KG1 (cell line): ENCODE results near the gene CAPZA1.
A peak's percentile ranks its signal among the peaks of the same experiment; 100 is the strongest.
"Not testable (repeated sequence)": the region's sequence is repeated elsewhere in the genome, so short reads cannot be mapped to it uniquely, and the experiment has no call there.

Source experiments
- DNase-seq: peaks from one replicate; lab custom pipeline; 2025; lab: John Stamatoyannopoulos, UW

CAPZA1 gene

DNA sequence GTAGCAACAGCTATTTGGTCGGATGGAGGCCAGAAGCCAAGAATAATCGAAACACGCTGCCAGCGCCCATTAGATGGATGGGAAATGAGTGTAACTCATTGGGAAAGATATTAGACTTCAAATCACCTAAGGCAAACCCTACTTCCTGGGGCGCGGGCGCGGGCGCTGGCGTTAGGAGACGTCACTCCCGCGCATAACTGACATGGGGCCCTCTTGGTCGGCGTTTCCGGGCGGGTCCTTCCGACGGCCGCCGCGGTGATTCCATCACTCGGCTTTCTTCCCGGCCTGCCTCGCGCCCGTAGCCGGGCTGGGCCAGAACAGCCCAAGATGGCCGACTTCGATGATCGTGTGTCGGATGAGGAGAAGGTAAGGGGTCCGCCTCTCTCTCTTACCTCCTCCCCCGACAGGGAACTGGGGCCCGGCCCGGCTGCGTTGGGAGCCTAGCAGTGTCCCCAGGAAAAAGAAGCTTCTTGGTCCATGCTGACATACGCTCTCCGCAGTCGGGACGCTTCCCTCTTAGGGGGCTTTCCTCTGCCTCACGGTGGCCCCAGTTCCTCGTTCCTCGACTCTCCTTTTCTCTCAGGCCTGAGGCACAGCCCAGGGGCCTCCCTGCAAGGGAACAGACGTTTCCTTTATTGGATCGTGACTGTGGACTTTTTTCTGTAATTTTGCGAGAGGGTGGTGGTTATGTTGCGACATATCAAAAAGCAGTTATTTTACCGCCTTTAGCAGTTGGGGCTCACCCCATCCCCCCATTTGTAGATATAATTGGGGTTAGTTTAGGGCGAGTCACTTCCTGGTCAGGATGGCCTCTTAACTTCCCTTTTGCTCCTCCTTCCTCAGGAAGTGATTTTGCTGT is at the start of gene CAPZA1:
Gene CAPZA1 (plus strand): TSS at position 315 of the 859 bp plus-strand sequence. CDS start 13 bp downstream, at position 328.
- DNase-seq, result peak; percentile 90

DNA sequence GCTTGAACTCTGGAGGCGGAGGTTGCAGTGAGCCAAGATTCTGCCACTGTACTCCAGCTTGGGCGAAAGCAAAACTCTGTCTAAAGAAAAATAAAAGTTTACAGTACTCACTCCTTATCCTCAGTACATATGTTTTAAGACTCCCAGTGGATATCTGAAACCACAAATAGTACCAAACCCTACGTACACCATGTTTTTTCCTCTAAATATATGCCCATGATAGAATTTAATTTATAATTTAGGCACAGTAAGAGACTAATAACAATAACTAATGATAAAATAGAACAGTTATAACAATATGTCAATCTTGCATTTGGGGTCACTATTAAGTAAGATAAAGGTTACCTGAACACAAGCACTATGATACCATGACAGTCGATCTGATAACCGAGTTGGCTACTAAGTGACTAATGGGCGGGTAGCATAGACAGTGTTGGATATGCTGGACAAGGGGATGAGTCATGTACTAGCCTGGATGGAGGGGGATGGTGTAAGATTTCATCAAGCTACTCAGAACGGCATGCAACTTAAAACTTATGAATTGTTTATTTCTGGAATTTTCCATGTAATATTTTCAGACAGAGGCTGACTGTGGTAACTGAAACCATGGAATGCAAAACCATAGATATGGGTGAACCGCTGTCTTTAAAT is 44.4 kb upstream of the CAPZA1 start:
- DNase-seq, result no peak

DNA sequence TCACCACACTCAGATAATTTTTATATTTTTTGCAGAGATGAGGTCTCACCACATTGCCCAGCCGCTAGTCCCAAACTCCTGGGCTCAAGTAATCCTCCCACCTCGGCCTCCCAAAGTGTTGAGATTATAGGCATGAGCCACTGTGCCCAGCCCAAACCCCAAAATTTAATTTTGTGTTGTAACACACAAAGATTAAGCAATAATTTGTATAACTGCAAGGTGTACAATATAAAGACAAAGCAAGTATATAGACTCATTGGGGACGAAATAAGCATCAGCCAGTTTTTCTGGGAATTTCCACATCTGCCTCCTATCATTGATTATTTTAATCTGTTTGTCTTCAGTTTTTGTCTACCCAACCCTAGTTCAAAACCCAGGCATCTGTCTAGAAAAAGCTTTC is 43.4 kb upstream of the CAPZA1 start:
- DNase-seq, result no peak

DNA sequence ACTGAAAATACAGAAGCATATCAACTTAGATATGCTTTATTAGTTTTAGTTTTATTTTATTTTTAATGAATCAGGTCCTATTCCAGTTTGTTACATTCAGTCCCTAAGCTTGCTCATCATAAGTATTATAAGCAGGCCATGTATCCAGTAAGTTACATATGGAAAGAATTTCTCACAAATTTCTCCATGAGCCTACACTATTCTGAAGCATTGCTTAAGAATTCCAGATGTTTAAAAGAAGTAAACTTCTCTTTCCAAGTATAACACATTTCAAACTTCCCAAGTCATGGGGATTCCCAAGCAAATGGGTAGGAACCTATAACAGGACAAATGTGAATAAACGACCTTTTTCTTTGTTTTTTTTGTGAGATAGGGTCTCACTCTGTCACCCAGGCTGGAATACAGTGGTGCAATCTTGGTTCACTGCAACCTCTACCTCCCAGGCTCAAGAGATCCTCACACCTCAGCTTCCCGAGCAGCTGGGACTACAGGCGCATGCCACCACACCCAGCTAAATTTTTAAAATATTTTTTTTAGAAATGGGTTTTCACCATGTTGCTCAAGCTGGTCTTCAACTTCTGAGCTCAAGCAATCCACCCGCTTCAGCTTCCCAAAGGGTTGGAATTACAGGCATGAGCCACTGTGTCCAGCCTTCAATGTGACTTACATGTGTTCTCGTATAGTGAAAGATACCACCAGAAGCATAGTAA is 39.7 kb upstream of the CAPZA1 start:
- no peak for DNase-seq

DNA sequence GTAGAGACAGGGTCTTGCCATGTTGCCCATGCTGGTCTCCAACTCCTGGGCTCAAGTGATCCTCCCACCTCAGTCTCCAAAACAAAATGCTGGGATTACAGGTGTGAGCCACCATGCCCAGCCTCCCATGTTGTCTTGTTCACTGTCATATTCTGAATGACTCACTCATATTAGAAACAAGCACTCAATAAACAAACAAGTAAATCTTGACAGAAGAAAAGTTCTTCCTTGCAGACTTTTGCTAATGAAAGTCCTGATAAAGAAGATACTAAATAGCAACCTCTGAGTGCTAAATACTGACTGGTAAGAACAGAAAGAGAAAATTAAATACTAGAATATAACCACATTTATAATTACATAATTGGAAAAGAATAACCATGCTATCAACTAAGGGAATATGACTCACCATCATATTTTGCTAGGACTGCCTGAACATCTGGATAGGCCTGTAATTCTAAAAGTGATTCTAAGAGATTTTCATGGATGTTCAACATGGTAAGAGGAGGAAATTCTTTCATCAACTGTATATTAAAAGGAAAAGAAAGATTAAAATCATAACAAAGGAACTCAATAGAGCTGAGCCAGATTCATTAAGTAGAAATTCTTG is 37.9 kb upstream of the CAPZA1 start:
- DNase-seq, result no peak

DNA sequence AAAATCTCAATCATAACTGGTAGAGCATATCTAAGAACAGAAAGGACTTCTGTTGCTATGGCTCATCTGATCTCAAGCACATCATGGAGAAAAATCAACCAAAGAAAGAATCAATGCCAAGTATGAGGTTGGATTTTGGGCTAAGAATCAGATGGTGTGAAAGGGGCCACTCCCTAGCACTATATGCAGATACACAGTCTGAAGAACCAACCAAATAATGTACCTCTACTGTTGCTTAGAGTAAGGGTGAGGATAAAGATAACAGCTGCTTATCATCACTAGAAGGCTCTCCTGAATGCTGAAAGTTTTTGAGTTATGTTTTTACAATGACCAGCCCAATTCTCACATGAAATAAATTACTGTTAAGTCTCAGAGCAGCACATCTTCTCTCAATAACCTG is 36.3 kb upstream of the CAPZA1 start:
- no peak for DNase-seq

DNA sequence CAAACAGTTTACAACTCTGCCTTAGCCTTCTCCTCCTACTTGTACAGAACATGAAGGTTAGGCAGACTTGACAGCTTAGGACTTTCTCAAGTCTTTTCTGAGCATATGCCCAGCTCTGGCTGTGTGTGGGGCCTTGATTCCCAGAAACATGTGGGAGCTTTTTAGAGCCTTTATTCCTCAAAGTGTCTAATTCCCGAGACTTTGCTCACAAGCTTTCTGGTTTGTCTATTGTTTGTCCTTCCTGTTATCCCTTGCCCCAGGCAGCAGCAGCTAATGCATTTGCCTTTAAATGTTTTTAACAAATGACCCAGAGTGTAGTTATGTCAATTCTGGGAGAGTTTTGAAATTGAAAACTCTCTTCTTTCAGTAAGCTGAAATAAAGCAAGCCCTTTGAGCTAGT is 29.9 kb upstream of the CAPZA1 start:
- DNase-seq, result no peak

DNA sequence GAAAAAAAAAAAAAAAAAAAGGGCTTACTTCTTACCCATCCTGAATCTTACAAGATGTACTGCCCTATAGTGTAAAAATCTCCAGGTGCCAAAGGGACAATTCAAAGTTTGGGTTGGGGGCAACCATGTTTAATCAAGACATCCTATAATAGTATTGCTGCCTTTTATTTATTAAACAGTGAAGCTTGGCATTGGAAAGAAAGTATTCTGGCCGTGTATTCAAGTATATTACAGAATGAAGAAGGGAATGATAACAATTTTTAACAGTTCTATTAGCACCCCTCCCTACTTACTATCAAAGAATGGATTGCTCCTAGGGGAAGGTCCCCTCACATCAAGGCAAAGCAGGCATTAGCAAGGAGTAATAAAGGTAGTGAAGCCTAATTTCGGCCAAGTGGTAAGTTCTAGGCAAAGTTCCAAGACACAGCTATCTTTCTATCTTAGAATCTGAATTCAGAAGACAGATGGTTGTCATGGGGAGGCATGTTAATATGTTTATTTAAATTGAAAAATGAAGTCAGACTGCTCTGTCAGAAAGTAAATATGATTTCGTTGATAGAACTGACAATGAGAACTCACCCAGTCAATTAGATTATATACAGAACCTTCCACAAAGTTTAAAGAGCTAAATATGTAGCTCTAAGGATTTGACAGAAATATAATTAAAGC is 25.3 kb upstream of the CAPZA1 start:
- DNase-seq, result no peak

DNA sequence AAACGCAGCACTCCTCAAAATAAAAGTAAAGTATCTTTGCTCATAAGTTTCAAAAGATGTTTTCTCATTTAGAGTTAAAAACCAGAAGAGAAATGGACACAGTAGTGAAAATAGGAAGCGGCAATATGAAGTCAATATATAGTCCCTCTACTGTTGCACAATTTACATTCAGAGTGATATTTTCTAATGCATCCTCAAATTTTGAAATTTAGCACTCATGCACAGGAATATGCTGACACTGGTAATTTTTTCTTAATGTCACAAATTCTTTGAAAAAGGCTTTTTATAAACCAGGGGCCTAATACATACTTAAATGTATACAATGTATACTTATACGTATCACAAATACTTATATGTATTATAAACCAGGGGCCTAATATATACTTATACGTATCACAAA is 20.2 kb upstream of the CAPZA1 start:
- no peak for DNase-seq

DNA sequence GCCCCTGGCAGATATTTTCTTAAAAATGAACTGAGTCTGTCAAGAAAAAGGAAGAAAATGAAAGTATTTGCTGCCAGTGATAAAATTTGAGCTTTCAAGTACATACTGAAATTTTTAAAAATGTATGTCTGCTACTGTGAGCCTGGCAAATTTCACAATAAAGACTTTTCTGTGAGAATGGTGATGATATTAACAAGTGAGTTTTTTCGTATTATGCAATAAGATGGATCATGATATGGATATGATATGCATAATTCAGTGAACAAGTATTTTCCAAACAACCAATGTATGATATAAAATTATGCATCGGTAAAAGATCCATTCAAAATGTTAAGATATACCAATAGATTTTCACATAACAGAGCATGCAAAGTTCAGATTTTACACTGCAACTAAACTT is 16.6 kb upstream of the CAPZA1 start:
- DNase-seq, result no peak

DNA sequence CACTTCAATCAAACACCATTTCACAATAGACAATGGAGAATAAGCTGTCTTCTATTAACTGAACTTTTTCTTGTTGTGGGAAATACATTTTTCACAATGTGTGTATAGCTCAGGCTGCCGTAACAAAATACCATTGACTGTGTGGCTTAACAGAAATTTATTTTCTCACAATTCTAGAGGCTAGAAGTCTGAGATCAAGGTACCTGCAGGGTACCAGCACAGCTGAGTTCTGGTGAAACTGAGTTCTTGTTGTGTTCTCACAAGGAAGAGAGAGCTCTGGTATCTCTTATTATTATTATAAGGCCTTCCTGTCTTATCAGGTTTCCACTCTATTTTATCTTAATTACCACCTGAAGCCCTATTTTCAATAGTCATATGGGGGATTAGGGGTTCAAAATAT is 16.1 kb upstream of the CAPZA1 start:
- no peak for DNase-seq

DNA sequence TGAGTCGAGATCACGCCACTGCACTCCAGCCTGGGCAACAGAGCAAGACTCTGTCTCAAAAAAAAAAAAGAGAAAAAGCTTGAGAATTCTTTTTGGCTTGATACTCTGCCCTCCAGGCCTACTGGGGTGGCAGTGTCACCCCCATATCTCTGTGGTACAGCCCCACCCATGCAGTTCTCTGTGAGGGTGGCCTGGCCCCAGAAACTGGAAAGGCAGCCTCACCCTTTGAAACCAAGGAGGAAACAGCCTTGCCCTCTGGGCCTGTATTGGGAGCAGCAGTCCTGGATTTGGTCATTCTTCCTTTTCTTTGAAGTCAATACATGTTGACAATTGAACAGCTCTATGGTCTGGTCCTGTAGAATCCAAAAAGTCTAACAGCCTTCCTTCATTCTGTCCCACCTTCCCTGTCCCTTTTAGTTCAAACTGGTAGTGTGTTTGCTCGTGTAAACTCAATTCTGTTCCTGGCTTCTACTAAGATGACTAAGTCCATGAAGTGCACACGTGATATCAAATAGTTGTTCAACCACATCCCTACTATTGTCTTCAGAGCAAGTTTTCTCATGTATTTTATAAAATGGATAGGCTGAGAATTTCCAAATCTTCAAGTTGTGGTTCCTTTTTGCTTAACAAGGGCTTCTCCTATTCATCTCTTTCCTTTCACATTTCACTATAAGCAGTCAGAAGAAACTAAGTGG is 13.9 kb upstream of the CAPZA1 start:
- DNase-seq, result no peak

DNA sequence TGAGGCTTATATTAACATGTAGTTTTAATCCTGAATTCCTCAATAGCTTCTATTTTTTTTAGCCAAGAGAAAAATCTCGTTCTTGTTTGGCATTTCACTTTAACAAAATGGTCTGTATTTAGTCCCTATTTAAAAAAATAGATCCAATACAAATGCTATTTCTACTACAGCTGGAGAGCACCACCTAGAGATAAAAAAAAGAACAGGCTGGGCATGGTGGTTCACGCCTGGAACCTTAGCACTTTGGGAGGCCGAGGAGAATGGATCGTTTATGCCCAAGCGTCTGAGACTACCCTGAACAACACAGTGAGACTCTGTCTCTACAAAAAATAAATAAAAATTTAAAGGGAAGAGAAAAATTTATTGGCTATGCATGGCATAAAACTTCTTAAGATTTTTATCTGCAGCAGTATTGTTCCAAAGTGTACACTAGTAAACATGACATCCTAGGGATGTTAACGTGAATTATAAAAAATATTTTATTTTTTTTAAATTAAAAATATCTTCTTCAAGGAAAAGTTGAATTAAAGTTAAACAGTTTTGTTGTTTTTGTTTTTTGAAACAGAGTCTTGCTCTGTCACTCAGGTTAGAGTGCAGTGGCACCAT is 5.1 kb upstream of the CAPZA1 start:
- no peak for DNase-seq

DNA sequence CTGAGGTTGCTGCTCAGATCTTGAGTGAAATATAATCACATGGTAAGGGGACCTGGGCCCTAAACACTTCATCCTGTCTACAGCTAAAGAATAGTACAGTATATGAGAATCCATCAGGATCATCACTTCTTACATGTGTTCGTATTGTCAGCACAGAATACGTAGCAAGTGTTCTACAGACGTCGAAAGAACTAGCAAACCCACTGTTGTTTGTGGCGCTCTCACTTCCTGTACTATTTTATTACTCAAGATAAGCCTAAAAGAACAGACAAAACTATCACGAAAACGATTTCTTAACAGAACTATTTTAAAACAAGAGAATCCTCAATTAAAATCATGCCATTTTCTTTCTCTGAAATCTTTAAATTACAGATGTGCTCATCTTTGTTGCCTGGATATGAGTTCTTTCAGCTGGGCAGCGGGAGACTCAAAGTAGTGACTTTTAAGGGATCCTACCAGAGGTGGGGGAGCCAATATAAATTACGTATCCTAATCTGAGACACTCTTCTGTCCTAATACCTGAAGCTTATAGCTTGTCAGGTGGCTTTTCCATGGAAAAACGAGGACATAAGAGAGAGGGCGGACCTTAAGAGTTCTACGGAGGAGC is 1.4 kb upstream of the CAPZA1 start:
- peak; percentile 79 for DNase-seq

DNA sequence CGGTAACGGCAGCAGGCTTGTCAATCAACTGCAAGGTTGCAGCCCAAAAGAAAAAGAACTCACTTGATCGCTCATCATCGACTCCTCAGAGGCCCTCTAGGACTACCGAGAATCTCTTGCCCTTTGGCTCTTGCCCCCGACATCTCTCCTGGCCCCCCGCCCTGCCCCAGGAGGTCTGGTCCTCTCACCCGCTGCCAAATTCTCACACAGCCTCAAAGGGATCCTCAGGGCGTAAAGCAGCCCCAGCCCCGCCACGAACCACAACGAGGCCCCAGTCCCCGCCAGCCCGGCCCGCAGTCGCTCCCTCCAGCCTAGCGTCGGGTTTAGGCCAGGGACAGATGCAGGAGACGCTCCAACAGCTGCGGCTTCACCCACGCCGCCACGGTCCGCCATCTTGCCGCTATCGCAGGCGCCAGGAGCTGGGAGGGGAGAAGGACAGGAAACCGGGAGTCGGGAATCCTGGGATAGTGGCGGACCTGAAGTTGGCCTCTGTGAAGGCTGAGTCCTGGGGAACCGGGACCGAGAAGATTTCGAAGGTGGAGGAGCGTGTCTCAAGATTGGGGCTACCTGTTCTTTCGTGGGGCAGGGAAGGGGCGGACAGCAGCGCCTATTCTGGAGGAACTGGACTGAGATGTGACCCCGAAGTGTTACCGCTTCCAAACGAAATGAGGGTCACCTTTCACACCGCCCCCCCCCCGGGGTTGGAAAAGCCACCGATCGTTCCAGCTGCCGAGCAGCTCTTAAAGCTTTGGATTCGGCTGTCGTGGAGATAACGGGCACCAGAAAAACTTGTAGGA is 713 bp upstream of the CAPZA1 start, which contains the start of gene ST7L:
Gene ST7L (minus strand): TSS at position 421 of the 797 bp plus-strand sequence. CDS start 28 bp downstream, at position 393.
- no peak for DNase-seq

DNA sequence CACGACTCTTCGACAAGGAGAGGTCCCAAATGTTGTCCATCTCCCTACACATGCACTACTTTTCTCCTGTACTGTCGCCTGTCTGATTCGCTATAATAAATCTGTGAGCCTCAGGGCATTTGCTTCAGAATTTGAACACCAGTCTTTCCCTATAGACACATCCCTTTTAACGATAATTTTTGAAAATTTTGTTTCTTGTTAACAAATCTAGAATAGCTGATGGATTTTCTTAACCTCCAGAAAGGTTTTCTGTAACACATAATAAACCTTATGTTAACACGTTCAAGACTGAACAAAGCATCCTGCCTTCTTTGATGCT is 704 bp downstream of the CAPZA1 start:
- DNase-seq, result no peak

DNA sequence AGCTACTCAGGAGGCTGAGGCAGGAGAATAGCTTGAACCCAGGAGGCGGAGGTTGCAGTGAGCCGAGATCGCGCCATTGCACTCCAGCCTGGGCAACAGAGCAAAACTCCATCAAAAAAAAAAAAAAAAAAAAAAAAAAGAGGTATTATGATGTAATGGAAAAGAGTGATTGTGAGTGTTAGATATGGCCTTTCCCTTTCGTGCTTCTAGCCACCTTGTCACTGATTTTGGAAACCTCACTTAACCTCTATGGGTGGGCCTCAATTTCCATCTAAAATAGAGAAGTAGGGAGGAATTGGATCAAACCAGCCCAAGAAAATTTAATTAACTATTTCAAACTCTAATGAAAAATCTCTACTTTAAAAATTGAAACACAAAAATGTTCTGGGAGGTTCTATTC is 4.9 kb downstream of the CAPZA1 start:
- DNase-seq, result not testable (repeated sequence)

DNA sequence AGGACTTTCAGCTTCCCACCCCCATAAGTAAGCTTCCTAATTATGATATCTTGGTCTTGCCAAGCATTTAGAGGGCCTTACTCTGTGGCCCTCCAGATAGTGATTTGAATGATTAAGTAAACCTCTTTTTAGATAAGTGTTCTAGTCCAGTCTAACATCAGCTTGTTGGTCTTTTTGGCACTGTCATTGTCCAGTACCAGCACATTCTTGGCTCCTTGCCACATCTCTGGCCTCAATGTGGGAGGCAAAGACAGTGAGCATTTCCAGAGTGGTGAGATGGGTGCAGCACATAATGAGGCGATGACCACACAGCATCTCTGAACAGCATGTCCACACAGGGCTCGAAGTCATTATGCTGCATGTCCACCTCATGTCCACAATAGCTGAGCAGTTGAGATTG is 6.1 kb downstream of the CAPZA1 start:
- no peak for DNase-seq

DNA sequence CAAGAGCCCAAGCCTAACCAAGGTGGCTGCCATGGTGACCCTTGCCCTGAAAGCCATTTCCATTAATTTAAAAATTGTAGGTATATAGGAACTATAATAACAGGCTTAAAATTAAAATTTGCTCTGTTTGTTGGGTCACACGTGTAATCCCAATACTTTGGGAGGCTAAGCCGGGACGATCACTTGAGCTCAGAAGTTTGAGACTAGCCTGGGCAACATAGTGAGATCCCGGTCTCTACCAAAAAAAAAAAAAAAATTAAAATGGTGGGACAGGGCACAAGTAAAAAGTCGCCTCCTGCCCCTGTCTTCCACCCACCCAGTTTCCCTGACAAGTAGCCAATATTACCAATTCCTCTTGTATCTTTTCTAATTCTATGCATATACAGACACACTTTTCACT is 6.6 kb downstream of the CAPZA1 start:
- no peak for DNase-seq

DNA sequence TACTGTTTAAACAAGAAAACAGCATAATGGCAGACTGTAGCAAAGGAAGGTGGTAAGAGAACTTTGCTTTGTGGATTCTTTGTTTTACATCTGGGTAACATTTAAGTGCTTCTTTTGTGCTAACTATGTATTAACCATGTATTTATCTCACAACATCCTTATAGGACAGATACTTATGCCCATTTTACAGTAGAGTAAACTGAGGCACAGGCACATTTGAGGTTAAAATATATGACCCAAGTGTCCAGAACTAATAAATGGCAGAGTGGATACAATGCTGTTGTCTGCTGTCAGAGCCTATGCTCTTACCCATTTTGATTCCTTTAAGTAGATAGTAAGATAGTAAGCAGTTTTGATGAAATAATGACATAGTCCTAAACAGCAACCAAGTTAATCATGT is 7.3 kb downstream of the CAPZA1 start:
- DNase-seq, result no peak
